ENCODE measurements around the gene NANP.

DNA sequence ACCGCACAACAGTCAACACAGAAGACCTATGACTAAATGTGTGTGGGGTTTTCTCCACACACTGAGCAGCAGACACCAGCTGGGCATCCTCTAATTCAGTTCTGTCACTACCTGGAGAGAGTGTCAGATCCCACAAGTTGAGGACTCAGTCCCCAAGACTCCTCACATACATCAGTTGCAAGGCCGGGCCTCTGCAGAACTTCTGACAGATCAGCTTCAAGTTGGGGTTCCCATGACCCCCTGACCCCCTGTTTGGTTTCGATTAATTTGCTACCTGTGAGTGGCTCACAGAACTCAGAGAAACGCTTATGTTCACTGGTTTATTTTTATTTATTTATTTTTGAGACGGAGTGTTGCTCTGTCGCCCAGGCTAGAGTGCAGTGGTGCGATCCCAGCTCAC lies 35.3 kb downstream of the NANP start:
- TF ChIP-seq, protein P1, sequence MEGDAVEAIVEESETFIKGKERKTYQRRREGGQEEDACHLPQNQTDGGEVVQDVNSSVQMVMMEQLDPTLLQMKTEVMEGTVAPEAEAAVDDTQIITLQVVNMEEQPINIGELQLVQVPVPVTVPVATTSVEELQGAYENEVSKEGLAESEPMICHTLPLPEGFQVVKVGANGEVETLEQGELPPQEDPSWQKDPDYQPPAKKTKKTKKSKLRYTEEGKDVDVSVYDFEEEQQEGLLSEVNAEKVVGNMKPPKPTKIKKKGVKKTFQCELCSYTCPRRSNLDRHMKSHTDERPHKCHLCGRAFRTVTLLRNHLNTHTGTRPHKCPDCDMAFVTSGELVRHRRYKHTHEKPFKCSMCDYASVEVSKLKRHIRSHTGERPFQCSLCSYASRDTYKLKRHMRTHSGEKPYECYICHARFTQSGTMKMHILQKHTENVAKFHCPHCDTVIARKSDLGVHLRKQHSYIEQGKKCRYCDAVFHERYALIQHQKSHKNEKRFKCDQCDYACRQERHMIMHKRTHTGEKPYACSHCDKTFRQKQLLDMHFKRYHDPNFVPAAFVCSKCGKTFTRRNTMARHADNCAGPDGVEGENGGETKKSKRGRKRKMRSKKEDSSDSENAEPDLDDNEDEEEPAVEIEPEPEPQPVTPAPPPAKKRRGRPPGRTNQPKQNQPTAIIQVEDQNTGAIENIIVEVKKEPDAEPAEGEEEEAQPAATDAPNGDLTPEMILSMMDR (IDR thresholded peaks at IDR 0.05), result no peak
- no peak for TF ChIP-seq ZFX (IDR thresholded peaks at IDR 0.05; ENCODE audit: borderline replicate concordance)

Data from 22Rv1 (cell line).